Retinal pigment epithelial cell (primary cell): ENCODE data around the gene ZBTB40.

Experiments used
- DNase-seq: peaks from one replicate; pipeline ENCODE4 v3.0.0-alpha.2; 2010; ENCODE audit warnings: low read depth
- H3K4me3 ChIP-seq: 2 replicates; pipeline ENCODE4 v1.5.1; 2011; ENCODE audit warnings: mild to moderate bottlenecking, low read length, control low read depth, moderate library complexity
- CTCF ChIP-seq: conservative IDR thresholded peaks from 2 replicates; pipeline ENCODE4 v1.5.1; 2011; ENCODE audit warnings: low read depth, low read length, control low read depth, inconsistent platforms

The ZBTB40 gene

GRCh38 chr1:22552021-22552420 is 100.4 kb downstream of the ZBTB40 start:
- no peak for TF ChIP-seq CTCF
- H3K4me3 ChIP-seq: no peak overlapping the region
- DNase-seq: no peak

DNA sequence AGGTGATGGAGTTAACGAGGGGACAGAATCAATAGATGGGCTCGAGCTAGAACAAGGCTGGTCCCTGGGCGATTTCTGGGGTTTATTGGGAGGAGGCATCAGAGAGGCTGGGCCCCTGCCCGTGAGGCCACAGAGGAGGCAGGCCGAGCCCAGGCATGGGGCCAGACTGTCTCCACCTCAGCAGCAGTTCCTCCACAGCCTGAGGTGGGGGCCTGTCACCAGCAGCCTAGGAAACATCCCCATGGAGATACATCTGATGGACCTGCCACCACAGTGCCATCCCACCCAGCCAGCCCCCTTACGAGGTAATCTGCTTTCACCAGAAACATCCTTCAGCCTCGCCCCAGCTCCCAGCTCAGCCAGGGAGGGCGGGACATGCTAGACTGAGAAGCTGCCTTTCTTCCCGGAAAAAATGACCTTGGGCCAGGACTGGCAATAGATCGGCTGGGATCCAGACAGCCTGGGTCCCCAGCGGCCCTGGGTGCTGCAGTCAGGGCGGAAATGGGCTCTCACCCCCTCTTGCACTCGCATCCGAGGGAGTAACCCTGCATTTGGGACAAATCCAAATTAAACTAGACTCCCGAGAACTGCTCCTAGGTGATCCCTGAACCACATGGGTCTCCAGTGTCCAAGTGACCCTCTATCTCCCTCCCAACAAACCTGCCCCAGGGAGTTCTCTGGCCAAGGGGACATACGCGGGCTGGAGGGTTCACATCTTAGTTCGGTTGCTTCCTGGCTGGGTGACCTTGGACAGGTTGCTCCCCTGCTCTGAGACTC is 101.6 kb downstream of the ZBTB40 start:
- no peak for DNase-seq
- TF ChIP-seq CTCF: no peak
- no peak overlapping the region for H3K4me3 ChIP-seq

DNA sequence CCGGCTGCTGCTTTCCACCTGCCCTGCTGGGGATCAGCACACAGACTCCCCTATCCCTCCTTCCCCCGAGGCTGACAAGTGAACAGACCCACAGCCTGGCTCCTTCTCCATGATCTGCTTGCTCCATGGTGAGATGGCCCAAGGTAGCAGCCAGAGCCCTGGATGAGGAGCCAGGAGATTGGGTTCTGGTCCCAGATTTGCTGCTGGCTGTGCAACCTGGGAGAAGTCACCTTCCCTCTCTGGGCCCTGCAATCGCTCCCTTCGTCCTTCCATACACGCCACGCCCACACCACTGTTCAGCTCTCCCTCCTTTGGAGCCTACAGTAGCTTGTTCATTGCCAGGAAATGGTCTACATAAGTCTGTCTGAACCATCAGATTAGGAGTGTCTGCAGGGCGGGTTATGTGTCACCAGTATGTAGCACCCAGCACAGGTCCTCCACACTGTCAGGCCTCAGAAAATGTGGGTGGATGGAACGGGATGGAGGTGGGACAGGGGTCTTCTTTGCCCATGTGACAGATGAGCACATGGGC is 102.4 kb downstream of the ZBTB40 start:
- DNase-seq: no peak
- H3K4me3 ChIP-seq: no peak overlapping the region
- TF ChIP-seq CTCF: no peak

DNA sequence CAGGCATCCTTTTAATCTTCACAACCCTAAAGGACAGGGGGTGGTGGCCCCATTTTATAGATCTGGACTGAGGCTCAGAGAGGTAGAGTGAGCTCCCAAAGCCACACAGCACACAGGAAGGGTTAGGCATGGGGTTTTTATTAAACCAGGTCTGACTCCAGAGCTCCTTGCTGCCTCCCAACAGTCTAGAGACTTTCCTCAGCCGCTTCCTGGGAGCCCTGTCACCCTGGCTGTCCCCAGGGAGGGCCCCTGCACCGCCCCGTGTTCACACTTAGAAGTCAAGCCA is 103.7 kb downstream of the ZBTB40 start:
- DNase-seq: no peak
- H3K4me3 ChIP-seq: no peak overlapping the region
- TF ChIP-seq CTCF: no peak

GRCh38 chr1:22556391-22557104 is 104.9 kb downstream of the ZBTB40 start:
- no peak for TF ChIP-seq CTCF
- H3K4me3 ChIP-seq: no peak overlapping the region
- DNase-seq: no peak

- H3K4me3 ChIP-seq: no peak overlapping the region
- no peak for TF ChIP-seq CTCF
- peak; percentile 2 for DNase-seq
These were observed 105.8 kb downstream of the ZBTB40 start for GRCh38 chr1:22557341-22557950.
